Inflammatory macrophage treated with lipopolysaccharide for 4 hours (primary cell): ENCODE measurements around the gene GAB1.

Experiments
- DNase-seq: peaks from one replicate; pipeline ENCODE4 v3.0.0-alpha.2; 2020

The GAB1 gene

DNA sequence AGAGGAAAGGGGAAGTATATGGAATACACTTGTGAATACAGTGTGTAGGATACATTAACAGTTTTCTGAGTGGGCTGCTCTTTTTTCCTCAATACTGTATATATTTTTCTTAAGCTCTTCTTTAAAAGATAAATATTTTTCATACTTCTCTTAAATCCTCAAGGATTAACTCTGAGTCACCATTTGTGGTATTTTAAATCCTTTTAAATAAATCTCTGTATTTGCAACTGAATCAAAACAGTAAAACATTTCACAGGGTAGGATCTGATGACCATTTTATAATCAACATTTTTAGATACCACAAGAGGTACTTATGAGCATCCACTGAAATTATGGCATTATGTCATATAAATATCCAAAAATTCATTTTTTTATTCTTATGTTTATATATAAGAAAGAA is 87.6 kb downstream of the GAB1 start:
- no peak for DNase-seq

DNA sequence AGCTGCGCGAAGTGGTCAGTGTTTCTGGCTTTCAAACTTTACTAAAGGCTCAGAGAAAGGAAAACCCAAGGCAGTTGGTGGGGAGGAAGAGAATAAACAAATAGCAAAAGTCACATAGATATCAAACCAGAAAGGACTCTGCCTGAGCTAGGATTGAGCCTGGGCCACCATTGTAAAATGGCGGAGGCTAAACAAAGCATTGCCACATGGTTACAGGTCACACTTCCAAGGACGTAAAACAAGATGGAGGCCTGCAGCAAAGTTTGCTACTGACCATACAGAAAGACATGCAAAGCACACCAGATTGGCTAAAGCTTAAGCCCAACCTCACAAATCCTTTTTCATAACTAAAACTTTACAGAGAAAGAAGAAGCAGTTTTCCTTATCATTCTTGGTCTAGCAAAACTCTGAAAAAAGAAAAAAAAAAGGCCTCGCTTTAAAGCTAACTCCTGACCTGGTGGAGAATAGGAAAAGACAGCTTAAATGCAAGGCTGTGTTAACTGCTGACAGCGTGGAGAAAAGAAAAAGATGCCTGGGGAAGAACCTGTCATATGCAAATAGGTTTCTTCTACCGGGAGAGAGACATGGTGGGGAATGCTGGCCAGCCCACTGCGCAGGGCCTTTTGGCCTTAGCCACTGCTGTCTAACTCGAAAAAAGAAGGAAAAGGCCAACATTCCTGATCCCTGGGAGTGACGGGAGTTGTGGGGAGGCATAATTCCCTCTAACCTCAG is 95.0 kb downstream of the GAB1 start:
- DNase-seq: no peak

DNA sequence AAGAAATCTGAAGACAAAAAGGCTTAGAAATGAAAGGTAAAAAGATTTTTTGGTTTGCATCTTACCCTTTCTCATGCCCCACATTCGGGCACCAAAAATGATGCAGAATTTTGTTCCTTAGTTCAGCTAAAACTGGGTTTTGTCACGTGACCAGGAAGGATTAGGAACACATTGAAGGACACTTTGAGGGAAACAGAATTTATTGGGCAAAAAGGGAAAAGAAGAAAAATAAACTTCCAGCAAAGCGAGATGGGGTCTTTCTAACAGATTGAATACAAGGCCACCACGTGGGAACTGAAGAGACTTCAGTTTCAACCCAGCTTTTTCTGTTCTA is 95.5 kb downstream of the GAB1 start:
- no peak for DNase-seq

DNA sequence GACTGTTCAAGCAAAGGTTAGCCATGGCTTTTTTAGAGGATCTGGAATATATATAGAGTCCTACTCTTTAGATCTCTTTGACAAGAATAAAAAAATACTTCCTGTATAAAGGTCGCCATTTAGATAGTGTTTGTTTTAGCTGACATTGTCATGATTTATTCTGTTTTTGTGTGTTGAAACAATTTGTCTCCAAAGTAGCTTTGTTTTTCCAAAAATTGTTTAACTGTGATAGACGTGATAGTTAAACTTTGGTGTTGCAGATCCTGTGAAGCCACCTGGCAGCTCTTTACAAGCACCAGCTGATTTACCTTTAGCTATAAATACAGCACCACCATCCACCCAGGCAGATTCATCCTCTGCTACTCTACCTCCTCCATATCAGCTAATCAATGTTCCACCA is 96.6 kb downstream of the GAB1 start:
- DNase-seq: no peak

- DNase-seq: no peak
Observed at GRCh38 chr4:143435955-143436354, 99.3 kb downstream of the GAB1 start.

DNA sequence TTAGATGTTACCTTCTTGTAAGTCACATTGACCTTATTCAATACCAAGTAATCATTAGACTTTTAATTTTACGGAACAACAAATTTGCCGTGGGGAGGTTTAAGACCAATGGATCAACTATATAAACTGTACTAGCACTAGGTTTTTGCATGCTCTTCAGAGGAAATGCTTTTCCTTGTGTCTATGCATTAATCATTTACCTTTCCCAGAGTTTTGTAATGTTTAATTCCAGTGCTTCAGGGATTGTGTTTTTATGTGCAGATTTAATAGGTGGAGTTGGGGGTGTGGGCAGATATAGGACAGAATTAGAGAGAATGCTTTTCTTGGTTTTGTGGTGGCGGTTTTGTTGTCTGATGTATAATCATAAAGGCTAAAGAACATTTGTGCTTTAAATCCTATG is 100.8 kb downstream of the GAB1 start:
- no peak for DNase-seq

DNA sequence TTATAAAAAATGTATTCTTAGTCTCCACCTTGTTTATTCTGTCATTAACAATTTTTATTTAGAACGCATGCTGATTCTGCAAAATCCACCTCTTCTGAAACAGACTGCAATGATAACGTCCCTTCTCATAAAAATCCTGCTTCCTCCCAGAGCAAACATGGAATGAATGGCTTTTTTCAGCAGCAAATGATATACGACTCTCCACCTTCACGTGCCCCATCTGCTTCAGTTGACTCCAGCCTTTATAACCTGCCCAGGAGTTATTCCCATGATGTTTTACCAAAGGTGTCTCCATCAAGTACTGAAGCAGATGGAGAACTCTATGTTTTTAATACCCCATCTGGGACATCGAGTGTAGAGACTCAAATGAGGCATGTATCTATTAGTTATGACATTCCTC is 101.3 kb downstream of the GAB1 start:
- no peak for DNase-seq

DNA sequence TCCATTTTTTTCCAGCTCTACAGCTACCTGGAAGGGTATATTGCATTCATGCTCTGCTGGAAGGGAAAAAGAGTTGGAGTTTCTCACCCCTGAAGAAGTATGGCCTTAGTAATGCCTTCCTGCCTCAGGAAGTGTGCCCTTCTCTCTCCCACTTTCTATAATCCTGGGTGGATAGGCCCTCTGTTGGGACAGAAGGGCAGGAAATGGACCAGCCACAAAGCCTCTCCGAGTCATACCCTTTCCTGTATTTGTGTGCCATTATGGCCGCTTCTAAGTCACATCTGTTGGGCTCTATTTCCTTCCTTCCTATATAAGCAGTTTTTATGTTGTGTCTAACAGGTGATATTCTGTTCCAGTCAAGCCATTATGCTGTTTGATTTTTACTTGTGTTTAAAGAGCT is 102.0 kb downstream of the GAB1 start:
- DNase-seq: no peak

GRCh38 chr4:143441109-143441508 is 104.4 kb downstream of the GAB1 start:
- DNase-seq: no peak

GRCh38 chr4:143441678-143442077 is 105.0 kb downstream of the GAB1 start:
- DNase-seq: no peak

DNA sequence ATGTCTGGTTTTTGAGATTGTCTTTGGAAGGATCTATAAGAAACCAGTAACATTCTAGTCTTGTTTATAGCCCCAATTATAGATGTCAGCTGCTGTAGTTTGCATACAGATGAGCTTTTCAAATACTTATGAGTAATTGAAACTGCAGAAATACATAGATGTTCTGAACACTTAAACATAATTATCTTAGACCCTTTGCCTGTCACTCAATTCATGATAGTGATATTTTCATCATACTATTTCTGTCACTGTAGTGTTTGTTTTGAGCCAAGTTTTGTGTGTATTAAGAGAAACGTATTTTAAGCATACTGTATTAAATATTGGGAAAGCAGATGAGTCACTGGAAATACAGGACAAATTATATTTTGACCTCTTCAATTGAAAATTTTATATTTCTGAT is 107.1 kb downstream of the GAB1 start:
- no peak for DNase-seq

DNA sequence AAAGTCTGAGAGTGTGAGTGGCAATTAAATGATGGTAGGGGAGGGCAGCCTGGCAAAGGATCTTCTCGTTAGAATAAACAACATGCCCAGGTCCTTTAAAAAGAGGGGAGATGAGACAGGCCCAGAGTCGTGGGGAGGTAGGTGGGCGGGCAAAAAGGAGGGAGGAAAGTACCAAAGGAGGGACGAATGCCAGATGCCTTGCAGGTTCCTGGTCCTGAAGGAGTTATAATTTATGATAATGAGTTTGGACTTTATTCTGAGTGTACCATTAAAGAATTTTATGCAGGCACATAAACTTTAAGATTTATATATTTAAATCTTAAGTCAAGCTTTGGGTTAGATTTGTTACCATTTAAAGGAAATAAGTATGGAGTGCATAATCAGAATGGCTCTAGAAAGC is 114.5 kb downstream of the GAB1 start:
- no peak for DNase-seq

- no peak for DNase-seq
Observed at GRCh38 chr4:143455211-143455610, 118.5 kb downstream of the GAB1 start.

DNA sequence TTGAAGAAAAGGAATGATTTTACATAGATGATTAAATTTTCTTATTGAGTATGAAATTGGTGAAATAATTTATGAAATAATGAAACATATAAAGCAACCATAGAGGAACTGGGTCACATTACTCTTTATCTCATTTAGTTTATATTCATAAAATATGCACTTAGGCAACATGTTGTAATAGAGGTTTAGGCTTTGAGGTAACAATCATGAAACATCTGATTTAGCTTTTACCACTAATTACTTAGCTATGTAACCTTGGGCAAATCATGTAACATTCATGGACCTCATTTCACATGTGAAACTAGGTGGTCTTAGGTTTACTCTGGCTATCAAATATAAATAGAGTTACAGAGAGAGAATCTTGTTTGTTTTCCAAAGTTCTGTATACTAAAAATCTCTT is 122.3 kb downstream of the GAB1 start:
- no peak for DNase-seq

DNA sequence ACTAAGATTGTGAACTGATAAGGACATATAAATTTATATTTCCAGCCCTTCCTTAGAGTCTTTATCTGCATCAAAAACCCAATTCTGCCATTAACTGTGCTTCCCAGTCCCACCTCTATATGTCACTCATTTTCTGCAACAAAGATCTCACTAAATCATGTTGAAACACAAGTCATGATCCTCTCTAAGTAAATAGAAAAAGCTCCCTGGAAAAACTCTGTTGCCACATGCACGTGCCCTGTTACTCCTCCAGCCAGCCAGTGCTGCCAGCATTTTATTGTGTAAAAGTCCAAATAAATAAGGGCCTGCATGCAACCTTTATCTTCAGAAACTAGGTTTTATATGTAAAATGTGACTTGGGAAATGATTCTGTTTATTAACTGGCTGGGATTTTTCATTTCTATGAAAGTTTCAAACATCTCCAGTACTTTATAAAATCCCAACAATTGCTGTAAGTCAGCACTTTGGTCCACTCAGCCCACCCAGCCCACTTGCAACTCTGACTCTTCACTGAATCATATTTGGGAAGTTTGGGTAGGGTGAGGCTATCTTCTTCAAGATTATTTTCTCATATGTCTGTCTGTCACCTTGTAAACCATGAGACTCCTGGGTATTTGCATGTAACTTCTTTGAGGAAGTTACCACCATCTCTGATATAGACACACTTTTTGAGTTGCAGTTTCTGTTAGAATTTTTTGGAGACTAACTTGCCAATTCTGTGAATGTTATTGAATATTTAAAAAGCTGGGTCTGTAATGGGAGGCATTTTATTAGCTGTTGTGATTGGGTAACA is 136.9 kb downstream of the GAB1 start:
- peak; percentile 21 for DNase-seq

DNA sequence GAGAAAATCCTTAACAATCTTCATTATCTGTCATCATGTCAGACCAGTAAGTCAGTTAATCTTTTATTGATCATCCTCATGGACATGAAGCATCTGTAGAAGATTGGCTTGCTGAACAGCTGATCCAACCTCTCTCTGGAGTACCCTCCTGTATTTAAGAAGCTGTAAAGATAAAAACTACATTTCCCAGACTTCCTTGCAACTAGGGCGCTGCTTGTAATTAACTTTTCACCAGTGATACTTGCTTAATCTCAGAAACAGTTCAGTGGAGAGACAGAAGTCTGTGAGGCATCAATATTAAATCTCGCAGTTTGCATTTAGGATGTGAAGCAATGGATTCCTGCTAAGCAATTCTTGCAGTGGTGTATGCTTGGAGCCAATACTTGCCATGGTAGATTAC is 140.8 kb downstream of the GAB1 start:
- DNase-seq: no peak

DNA sequence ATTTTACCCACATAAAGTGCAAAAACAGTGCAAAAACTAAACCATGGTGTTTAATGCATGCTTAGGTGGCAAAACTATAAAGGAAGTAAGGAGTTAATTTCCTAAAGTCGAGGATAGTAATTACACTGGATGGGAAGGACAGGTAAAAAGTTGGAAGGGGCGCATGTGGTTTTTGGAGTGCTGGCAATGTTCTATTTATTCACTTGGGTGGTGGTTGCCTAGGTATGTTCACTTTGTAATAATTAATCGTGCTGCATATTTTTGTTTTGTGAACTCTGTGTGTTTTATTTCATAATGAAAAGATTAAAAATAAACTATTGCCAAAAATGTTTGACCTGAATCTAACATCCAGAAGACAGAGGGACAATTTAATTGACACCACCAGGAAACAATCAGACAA is 144.7 kb downstream of the GAB1 start:
- DNase-seq: no peak

DNA sequence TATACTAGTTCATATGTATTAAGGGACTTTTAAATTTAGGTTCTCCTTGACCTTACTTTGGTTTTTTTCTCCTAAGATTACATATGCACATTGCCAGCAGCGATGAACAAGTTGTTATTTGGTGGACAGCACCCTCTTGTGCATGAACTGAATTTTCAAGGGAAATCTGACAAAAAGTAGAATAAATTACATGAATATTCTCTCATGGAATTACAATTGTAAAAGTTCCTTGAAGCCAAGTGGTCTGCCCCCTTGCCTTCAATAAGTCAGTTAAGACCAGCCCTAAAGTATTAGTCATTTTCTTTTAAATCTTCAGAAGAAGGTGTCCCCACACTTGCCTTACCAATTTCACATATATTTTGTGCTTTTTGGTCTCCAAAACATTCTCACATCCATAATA is 146.2 kb downstream of the GAB1 start:
- DNase-seq: peak; percentile 34

GRCh38 chr4:143486314-143486713 is 149.6 kb downstream of the GAB1 start:
- no peak for DNase-seq

DNA sequence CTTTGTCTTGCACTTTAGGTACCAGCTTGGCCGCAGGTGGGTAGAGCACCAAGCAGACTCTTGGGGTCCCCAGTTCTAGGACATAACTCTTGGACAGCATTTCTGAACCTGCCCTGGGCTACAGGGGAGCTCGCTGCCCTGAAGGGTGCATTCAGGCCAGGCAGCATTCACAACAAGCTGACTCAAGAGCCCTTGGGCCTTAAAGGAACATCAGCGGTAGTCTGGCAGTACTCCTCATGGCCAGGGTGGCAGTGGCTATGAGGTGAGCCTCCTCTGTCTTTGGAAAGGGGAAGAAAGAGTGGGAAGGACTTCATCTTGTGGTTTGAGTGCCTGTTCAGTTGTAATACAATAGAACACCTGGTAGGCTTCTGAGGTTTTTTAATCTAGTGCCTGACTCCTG is 152.0 kb downstream of the GAB1 start:
- DNase-seq: no peak

DNA sequence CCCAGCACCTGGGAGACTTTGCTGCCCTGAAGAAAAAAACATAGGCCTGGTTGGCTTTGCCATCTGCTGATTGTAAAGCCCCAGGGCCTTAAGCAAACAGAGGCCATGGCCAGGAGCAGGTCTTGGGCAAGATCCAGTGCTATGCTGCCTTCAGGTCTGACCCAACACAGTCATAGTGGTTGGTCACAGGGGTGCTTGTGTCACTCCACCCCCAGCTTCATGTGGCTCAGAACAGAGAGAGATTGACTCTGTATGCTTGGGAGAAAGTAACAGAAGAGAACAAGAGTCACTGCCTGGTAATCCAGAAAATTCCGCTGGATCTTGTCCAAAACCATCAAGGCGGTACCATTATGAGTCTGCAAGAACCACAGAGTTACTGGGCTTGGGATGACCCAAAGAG is 152.4 kb downstream of the GAB1 start:
- peak; percentile 17 for DNase-seq

DNA sequence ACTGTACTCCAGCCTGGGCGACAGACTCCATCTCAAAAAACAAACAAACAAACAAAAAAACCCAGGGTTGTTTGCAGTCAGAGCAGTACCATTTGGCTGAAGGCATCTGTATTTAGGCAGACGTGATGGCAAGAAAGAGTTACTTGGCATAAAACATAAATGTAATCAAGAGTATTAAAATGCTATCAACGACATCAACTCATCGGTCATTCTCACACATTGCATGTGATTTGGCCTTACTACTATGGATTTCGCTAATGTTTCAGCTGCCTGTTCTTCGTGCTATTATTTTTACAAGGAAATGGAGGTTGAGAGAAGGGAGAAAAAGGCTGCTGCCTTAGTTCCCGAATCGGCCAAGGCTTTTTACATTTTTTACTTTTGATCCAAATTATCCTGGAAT is 161.3 kb downstream of the GAB1 start:
- DNase-seq: no peak

- peak; percentile 30 for DNase-seq
Observed at GRCh38 chr4:143502231-143502630, 165.6 kb downstream of the GAB1 start.

DNA sequence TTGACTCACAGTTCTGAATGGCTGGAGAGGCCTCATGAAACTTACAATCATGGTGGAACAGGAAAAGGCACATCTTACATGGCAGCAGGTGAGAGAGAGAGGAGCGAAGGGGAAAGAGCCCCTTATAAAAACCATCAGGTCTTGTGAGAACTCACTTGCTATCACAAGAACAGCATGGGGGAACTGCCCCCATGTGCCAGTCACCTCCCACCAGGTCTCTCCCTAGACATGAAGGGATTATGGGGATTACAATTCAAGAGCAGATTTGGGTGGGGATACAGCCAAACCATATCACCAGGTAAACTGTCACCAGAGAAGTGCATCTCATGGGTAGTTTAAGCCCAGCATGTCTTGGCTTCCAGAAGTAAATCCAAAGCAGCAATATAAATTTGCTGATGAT is 169.4 kb downstream of the GAB1 start:
- DNase-seq: no peak

DNA sequence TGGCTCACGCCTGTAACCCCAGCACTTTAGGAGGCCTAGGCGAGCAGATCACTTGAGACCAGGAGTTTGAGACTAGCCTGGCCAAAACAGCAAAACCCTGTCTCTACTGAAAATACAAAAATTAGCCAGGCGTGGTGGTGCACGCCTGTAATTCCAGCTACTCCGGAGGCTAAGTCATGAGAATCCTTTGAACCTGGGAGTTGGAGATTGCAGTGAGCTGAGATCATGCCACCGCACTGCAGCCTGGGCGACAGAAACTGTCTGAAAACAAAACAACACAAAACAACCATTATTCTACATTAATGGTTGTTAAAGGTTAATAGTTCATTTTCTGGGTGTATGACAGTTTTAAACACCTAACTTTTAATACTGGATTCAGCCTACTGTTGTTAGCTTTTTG is 175.2 kb downstream of the GAB1 start:
- DNase-seq: no peak
